ENCODE measurements around the gene TAPT1. TPM values are rescaled to one million over a fixed set of nuclear protein-coding genes. Genes with fewer than 3 reads are reported as not detected.

Gene TAPT1
- polyA plus RNA-seq, 12 donors: 27.3 to 59.9 (median 41.2) TPM; not detected in 1

DNA sequence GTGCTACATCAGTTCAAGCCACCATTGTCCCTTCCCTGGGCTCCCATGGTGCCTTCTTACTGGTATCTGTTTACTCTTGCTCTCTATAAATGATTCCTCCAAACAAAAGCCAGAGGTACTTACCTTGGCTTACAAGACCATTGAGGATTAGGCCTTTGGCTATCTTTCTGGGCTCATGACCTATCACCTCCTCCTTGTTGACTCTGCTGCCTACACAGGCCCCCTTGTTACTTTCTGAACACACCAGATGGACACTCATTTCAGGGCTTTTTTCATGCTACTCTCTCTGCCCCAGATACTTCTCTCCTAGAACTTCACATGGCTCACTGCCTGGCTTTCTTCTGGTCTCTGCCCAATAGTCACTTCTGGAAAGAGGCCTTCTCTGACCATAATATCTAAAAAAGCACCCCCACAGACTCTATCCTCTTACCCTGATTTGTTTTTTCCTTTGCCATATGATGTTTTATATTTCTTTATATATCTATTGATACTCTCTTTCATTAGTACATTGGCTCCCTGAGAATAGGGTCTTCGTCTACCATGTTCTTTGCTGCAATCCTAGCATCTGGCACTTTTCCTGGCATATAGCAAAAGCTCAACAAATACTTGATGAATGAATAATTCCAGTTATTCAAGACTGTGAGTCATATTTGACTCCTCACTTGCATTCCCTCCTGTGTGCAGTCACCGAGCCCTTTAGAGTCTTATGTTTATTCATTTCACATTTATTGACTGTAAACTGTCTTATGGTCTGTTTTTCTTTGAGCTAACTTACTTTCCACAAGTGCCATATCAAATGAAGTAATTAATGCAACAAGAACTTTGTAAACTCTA lies 27.1 kb upstream of the TAPT1 start:
- no peak for DNase-seq

DNA sequence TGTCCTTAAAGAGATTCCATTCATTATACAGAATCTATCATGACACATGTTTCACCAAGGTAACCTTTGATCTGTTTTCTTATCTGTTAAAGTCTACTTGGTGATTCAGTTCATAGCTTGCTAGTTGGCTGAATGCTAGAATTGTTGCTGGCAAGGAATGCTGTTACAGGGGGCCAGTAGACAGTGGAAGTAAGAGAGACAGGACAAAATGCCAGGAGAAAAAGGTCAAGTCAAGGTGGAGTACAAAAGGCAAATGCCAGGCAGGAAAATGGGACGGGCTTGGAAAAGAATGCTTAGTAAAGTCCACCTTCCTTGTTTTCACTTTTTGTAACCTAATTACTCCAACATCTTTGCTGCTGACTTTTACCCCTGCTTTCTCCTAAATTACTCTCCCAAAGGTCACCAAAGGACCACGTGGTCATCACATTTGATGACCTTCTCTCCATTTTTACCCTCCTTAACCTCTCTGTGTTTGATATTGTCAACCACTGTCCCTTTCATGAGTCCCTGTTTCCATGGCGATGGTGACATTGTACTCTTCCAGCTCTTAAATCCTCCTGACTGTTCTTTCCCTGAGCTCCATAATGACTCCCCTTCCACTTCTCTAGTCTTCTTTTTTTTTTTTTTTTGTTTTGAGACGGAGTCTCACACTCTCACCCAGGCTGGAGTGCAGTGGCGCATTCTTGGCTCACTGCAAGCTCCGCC lies 24.5 kb upstream of the TAPT1 start:
- no peak for DNase-seq

GRCh38 chr4:16248605-16249004 lies 22.3 kb upstream of the TAPT1 start:
- DNase-seq: no peak

DNA sequence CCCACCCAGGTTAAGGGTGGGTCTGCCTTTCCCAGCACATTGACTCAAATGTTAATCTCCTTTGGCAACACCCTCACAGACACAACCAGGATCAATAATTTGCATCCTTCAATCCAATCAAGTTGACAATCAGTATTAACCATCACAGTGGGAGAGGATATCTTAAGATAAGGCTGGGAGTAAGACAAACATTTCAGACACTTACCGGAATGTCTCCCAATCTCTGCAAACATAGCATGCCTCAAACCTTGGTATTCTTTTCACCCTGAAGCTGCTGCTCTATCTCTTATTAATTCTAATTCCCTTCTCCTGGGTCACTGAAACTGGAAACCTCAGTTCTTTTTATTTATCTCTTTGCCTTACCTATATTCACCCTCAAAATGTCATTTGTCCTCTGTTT lies 19.0 kb upstream of the TAPT1 start:
- DNase-seq: no peak

DNA sequence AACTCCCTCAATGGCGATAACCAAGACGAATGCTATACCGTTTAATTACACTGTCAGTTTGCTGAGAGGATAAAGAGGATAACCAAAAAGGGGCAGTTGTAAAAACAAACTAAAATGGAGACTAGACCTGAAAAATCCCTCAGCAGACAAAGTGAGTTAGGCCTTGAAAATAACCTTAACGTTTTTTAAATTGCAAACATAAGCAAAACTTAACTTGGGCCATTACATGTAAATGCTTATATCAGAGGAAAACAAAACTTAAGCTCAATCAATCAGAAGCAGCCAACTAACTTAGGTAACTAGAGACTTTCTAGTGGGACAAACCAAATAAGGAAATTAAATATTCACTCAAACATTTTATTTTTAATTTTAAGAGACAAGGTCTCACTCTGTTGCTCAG lies 17.0 kb upstream of the TAPT1 start:
- DNase-seq: no peak

DNA sequence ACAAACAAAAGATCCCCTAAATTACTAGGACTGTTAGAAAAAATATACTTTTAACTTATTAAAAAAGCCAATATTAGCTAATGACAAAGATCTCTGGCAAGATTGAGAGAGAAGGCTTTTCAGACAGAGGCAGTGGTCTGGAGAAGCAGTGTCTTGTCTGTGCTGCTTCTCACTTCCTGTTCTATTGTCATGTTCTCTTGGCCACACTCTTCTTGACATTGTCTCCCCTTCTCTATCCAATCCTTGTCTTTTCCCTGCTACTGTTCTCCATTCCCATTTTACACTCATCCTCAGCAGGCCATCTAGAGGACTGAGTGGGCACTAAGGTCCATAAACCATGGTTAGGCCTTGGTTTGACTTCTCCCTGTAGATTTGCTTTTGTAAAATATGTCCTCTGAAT lies 14.0 kb upstream of the TAPT1 start:
- no peak for DNase-seq

DNA sequence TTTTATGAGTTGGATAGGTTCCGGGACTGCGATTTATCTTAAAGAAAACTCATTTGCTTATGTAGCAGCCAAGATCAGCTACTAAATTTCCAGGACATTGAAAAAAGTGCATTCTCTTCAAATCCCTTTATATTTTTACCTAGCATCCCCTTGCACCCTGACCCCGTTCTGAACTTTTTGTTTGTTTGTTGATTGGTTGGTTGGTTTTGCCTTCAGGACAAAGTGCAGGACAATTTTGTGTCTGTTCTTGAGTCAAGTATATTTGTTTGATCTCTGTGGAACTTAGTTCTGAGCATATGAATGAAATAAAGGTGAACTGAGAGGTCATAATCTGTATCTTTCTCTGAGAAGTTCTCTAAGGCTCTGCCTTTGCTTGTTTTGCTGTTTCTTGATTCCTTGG lies 12.8 kb upstream of the TAPT1 start:
- DNase-seq: no peak

- DNase-seq: no peak
Measured at GRCh38 chr4:16238327-16238726, 12.1 kb upstream of the TAPT1 start.

DNA sequence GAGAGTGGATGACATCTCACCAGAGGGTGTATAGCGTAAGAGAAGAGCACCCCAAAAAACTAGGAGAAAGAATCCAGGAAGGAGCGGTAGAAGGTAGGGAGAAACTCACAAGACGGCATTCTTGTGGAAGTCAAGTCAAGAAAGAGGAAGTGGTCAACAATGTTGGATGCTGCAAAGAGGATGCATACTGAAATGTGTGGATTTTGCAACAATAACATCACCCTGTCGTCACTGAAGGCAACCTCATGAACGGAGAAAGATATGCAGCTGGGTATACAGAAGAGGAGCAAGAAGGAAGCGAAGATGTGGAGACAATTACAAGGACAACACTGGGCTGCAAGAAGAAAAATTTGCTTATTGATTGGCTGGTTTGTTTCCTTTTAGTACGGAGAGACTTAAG lies 11.4 kb upstream of the TAPT1 start:
- DNase-seq: no peak

DNA sequence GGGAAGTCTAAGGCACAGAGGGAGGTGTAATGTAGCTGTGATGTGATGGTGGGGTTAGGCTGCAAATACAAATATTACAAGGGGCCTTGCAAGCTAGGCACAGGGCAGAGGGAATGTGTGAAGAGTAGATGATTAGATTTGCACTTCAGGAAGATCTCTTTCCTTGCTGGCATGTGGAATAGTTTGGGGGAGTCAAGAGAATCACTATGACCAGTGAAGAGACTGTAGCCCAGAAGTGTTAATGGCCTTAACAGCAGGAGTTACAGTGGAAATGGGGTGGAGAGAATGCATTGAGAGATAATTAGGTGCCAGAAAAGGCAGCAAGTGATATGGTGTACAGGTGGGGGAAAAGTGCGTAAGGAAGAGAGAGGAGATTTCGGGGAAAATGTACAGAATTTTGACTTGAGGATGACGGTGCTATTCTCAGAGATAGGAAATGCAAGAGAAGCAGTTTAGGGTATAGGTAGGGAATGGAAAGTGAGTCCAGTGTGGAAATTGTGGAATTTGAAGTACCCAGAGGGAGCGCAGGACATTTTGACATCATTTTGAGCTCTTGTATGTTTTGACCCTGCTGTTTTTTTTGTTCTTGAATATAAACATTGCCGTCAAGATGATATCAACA lies 10.2 kb upstream of the TAPT1 start:
- DNase-seq: no peak

- no peak for DNase-seq
Measured at GRCh38 chr4:16235209-16235608, 8.9 kb upstream of the TAPT1 start.

GRCh38 chr4:16233569-16234177 lies 7.4 kb upstream of the TAPT1 start:
- DNase-seq: no peak

- DNase-seq: no peak
Measured at GRCh38 chr4:16231570-16232245, 5.4 kb upstream of the TAPT1 start.

GRCh38 chr4:16230308-16230707 lies 4.0 kb upstream of the TAPT1 start:
- DNase-seq: no peak

- DNase-seq: no peak
Measured at GRCh38 chr4:16229604-16230003, 3.3 kb upstream of the TAPT1 start.

DNA sequence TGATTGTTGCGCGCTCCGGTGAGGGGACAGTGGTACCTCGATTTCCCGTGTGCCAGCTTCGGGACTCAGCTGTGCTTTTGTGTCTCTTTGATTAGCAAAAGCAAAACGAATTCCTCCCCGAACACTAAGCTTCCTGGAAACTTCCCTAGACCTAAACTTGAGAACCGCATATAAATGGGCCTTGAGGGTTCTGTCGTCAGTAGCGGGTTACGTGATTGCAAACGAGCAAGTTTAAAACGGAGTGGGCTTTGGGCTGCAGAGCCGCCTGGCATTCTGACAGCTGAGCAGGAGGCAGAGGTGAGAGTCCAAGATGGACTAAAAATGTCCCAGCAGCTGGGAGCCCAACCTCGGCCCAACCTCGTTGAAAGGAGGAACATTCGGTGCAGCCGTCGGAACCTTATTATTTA lies 1.2 kb upstream of the TAPT1 start:
- peak; percentile 48 for DNase-seq

- peak; percentile 58 for DNase-seq
Measured at GRCh38 chr4:16226816-16227461, 668 bp upstream of the TAPT1 start.

GRCh38 chr4:16225167-16225862 lies 956 bp downstream of the TAPT1 start:
- peak; percentile 31 for DNase-seq

- no peak for DNase-seq
Measured at GRCh38 chr4:16224264-16225166, 1.8 kb downstream of the TAPT1 start.

Measured in muscle of arm (tissue), 12 donors.